Measurements from ENCODE around the gene RALGDS.

DNA sequence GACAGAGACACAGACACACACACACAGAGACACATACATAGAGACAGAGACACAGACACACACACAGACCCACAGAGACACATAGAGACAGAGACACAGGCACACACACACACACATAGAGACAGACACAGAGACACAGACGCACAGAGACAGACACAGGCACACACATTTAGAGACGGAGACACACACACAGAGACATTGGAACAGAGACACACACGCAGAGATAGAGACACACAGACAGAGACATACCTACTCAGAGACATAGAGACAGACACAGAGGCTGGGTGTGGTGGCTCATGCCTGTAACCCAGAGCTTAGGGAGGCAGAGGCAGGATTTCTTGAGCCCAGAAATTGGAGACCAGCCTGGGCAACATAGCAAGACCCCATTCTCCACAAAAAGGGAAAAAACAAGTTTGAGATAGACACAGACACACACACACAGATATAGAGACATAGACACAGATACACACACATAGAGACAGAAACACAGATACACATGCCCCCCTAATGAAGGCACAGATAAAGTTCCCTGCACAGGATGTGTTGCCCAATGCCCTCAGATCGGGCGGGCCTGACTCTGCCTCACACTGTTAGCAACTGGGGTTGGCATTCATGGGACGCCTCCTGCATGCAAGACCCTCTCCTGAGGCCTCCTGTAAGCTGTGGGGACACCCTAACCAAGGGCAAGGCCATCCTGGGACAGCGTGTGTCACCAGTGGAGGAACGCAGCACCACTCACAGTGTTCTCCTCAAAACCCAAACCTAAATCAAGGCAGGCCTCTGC is 3.3 kb upstream of the RALGDS start:
- TF ChIP-seq CTCF (IDR thresholded peaks at IDR 0.05) (no peak), POLR2A (IDR thresholded peaks at IDR 0.05) (no peak)
